GM10847 (cell line): Measurements from ENCODE around the gene TTC17.

ENCODE experiments used
- POLR2A ChIP-seq: IDR thresholded peaks from 2 replicates; pipeline ENCODE4 v1.6.1; 2011; ENCODE audit not compliant: insufficient read length; ENCODE audit errors: extremely low read depth

Gene TTC17

DNA sequence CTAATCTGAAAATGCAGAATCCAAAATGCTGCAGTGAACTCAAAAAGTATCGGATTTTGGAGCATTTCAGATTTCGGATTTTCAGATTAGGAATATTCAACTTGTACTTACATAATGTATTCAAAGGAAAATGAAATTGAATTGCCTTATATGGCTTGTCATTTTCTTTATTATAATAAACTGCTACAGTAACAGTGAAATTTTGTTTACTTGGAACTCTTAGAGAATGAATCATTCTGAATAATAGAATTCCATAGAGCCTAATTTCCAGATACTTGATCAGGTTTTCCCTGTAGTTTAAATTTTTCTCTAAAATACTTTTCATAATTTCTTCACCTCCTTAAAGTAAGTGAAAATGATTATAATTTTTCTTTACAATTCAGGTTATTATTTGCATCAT, 17.3 kb downstream of the TTC17 start:
- no peak for TF ChIP-seq POLR2A

DNA sequence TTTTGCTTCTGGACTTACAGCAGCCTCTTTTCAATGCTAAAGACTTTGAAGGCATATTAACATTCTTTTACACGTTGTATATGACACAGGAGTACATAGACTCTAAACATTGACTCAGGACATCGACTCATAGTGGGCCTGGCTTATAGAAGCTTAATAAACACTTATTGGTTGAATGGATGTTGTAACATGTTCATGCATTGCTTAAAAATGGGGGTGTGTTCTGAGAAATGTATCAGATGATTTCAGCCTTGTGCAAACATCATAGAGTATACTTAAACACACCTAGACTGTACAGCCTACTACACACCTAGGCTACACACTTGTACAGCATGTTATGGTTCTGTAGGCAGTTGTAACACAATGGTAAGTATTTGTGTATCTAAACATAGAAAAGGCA, 17.9 kb downstream of the TTC17 start:
- TF ChIP-seq POLR2A, result no peak

DNA sequence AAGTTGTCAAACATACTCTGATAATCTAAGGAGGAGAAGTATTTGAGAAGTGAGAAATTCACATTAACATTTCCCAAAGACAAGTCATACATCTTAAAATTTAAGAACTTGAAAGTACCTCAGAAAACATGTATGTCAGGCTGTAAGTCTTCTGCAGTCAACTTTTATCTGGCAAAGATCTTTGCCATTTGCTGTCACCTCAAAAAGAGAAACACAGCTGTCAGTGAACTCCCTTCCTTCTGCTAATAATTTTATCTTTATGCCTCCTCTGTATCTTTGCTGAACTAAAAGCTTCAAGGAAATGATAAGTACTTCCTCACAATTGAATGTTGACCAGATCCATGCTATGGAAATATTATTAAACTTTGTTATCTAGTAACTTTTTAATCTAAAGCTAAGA, 18.7 kb downstream of the TTC17 start:
- no peak for TF ChIP-seq POLR2A

DNA sequence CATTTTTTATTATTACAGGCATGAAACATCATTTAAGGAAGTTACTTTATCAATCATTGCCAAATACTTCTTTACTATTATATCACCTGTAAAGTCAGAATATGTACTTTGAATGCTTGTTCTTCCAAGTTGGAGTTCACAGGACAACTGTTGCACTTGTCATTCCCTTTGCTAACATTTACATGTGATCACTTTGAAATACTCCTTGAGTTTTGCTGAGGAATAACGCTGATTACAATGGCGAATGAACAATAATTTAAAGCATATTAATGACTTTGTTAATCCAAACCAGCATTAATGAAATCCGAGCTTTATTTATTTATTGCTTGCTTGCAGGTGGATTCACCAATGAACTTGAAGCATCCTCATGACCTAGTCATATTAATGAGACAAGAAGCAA, 20.2 kb downstream of the TTC17 start:
- TF ChIP-seq POLR2A, result no peak

DNA sequence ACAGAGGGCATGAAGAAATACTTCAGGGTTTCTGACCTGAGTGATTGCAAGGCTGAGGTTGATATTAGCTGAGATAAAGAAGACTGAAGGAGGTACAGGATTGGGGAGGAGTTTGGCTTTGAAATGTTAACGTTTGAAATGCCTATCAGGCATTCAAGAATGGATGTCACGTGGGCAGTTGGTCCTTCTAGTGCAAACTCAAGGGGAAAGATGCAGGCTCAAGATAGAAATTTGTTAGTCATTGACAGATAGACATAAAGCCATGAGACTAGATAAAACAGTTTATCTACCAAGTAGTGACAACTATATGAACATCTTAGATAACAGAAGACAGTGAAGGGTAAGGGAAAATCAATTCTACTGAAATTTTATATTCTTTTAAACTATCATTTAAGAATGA, 23.1 kb downstream of the TTC17 start:
- no peak for TF ChIP-seq POLR2A

DNA sequence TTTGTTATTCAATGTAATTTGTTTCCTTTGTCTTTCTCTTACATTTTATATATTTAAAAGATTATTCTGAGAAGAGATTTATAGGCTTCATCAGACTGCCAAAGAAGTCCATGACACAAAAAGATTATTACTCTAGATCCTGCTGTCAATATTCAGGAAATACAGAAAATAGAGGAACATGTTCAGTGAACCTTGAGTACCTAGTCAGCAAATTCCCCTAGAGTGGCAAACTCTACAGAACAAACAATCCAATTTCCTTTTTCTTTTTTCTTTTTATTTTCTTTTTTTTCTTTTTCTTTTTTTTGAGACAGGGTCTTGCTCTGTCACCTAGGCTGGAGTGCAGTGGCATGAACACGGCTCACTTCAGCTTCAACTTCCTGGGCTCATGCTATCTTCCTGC, 23.9 kb downstream of the TTC17 start:
- TF ChIP-seq POLR2A, result no peak

DNA sequence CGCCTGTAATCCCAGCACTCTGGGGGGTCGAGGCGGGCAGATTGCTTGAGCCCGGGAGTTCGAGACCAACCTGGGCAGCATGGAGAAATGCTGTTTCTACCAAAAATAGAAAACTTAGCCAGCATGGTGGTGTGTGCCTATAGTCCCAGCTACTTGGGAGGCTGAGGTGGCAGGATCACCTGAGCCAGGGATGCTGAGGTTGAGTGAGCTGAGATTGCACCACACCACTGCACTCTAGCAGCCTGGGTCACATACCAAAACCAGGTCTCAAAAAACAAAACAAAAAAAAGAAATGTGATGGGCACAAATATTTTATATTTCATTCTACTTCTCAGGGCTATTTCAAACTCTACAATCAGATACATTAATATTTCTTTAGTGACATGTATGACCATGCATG, 25.7 kb downstream of the TTC17 start:
- TF ChIP-seq POLR2A, result no peak

DNA sequence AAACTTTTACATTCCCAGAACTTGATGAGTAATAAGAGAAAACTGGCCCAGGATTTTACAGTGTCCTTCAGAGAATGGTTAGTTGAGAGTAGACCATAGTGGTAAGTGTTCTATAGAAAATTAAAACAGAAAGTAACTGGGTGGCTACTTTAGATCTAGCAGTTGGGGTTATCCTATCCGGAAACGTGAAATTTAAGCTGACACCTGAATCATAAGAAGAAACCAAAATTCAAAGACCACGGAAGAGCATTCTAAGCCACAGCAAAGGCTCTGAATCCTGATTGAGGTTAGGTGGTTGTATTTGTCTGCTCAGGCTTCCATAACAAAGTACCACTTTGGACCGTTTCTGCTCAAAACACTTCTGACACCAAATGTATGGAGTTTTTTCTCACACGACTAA, 34.0 kb downstream of the TTC17 start:
- no peak for TF ChIP-seq POLR2A

DNA sequence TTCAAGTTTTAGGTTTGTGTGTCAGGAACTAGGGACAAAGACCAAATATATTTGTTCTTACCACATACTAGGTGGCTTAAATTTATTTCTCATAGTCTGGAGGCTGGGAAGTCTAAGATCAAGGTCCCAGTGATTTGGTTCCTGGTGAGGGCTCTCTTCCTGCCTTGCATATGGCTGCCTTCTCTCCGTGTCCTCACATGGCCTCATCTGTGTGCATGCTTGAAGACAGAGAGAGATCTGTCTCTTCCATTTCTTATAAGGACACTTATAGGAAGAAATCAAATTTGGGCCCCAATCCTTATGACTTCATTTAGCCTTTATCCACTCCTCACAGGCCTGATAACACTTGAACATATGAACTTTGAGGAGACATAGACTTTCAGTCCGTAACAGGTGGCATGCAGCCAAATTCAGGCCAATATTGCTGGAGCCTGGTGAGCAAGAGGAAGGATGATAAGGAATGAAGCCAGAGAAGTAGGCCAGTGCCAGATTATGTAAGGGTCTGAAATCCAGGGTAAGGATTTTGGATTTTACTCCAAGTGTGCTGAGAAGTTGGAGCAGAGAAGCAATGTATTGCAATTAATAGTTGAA, 35.1 kb downstream of the TTC17 start:
- TF ChIP-seq POLR2A, result no peak

DNA sequence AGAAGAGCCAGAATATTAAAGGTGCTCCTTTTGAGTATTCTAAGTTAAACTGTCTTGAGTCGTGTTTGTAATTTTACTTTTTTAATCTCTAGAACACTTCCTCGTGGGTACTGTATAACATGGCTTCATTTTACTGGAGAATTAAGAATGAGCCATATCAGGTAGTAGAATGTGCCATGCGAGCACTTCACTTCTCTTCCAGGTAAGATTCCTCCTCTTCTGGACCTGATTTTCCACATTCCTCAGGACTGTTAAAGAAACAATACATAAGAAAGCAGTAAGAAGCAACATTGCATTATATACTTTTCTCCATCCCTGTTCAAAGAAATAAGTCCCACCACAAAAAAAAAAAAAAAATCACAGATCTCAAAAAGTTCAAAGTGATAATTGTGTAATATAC, 37.9 kb downstream of the TTC17 start:
- no peak for TF ChIP-seq POLR2A

DNA sequence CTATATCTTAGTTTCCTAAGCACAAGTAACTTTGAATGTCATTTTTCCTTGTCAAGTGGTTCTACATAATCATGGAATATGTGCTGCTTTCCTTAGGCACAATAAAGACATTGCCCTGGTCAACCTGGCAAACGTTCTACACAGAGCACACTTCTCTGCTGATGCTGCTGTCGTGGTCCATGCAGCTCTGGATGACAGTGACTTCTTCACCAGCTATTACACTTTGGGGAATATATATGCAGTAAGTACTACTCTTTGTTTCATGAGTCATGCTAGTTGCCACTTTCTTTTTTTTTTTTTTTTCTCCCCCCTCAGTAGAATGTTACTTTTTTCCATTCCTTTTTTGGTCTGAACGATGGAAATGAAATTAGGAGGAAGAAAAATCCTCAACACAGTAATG, 38.5 kb downstream of the TTC17 start:
- TF ChIP-seq POLR2A, result no peak

DNA sequence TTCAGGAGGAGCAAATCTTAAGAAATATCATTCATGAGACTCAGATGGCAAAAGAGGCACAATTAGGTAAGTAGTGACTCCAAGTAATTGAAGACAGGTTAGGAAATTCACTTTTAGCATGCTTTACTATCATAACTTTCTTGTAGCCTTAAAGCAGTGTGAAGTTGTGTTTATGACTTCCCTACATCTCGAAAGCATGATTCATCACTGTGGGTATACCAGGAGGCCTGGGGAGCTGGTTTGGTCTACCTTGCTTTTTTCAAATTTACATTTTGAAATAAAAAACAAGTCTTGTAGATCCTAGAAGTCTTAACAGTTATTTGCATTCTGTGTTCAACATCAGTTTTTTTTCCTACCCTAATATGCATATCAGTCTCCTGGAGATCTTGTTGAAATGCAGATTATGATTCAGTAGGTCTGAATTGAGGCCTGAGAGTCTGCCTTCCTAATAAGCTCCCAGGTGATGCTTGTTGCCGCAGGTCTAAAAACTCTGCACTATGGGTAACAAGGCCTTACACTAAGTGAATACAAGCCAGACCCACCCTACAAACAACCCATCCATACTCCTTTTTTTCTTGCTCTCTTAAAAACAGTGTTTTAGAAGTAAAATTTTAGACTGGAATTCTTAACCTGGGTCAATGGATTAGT, 41.4 kb downstream of the TTC17 start:
- TF ChIP-seq POLR2A, result no peak

DNA sequence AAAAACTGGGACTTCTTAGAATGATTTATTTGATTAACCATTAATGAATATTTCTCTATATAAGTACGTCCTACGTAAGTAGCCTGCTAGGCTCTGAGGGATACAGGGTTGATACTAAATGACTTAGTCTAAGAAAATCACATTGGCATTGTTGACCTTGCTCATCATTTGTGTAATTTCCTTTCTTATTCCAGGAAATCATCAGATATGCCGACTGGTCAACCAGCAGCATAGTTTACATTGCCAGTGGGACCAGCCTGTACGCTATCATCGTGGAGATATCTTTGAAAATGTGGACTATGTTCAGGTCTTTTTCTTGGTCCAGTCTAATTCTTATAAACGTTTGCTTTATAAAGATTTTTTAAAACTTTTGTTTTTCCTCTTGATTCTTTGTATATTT, 42.5 kb downstream of the TTC17 start:
- TF ChIP-seq POLR2A, result no peak

DNA sequence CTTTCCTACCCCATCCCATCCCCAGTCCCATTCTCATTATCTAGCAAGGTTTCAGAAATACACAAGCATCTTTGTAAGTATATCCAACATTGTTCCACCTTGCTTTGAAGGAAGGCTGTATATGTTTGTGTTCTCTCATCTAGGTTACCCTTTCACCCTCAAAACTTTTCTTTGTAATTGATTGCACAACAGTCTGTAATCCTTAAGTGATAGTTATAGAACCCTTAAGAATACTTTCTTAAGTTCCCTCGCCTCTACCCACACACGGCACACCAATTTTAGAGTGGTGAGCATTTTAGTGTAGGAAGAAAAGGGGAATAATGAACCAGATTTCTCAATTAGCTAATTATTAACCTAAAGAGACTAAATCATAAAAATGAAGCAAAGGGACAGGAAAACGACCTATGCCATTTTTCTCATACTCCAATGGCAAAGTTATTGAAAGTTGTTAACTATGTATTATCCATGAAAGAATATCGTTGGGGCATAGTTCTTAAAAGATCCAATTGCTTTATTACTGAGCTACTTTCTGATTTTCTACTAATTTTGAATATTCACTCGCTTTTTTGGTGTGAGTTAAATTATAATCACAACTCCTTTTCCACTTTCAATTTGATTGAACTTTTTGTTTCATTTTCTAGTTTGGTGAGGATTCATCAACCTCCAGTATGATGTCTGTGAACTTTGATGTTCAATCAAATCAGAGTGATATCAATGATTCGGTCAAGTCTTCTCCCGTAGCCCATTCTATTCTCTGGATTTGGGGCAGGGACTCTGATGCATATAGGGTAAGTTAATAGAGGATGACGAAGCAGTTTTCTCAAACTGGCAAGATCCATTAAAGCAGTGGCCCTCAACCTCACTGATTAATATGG, 44.9 kb downstream of the TTC17 start:
- no peak for TF ChIP-seq POLR2A

DNA sequence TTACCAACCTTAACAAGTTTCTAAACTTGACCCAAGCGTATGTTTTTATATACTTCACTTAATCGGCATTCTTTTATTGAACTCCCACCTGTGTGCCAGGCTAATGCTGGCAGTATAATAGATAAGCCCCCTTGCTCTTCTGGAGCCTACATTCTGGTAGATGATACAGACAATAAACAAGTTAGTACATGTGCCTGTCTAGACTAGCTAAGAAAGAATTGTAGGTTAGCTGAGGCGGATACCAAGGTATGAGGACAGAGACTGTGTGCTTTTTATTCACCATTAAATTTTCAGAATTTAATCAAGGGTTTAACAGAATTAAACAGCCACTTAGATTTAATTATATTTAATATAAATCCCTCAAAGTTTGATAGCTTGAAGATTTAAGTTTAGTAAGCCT, 45.7 kb downstream of the TTC17 start:
- TF ChIP-seq POLR2A, result no peak

DNA sequence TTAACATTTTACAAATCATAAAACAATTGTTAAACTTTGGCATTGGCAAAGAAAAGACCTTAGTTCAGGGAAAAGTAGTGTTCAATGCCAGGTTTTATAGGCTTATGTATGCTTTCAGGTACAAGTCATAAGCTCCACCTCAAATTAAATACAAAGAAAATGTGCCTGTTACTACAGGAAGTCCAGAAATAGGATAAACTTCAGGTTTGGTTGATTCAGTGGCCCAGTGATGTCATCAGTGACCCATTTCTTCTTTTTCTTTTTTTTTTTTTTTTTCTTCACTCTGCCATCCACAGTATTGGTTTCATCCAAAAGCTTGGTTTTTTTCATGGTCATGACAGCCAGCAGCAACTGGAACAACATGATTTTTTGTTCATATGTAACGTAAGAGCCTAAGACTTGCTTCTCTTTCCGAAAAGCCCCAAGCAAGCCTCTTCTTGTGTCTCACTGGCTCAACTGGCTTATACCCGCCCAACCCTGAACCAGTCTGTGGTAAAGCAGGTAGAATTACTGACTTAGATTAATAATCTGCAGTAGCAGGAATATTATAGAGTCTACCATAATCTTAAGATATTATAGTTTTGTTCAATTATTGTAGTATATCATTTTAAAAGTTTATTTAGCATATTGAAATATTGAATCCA, 46.2 kb downstream of the TTC17 start:
- no peak for TF ChIP-seq POLR2A
